NCI-H1092 treated with DMSO at 0.1 percent for 48 hours (cell line): ENCODE data around the gene PKNOX1.
"Not testable (repeated sequence)": the region's sequence is repeated elsewhere in the genome, so short reads cannot be mapped to it uniquely, and the experiment has no call there.

Experiments used
- DNase-seq: peaks from one replicate; lab custom pipeline; 2025; lab: John Stamatoyannopoulos, UW

PKNOX1 gene

GRCh38 chr21:42951193-42951592 lies 23.2 kb upstream of the PKNOX1 start:
- not testable (repeated sequence) for DNase-seq

GRCh38 chr21:42956824-42957630 lies 17.3 kb upstream of the PKNOX1 start:
- no peak for DNase-seq

GRCh38 chr21:42958122-42958521 lies 16.2 kb upstream of the PKNOX1 start:
- not testable (repeated sequence) for DNase-seq

GRCh38 chr21:42959728-42960127 lies 14.6 kb upstream of the PKNOX1 start:
- no peak for DNase-seq

GRCh38 chr21:42962380-42963007 lies 11.9 kb upstream of the PKNOX1 start:
- DNase-seq, result no peak

GRCh38 chr21:42964086-42964485 lies 10.3 kb upstream of the PKNOX1 start:
- DNase-seq, result no peak

GRCh38 chr21:42964546-42965210 lies 9.7 kb upstream of the PKNOX1 start:
- no peak for DNase-seq

- no peak for DNase-seq
These were observed 9.2 kb upstream of the PKNOX1 start for GRCh38 chr21:42965211-42965560.

- not testable (repeated sequence) for DNase-seq
These were observed 6.7 kb upstream of the PKNOX1 start for GRCh38 chr21:42967616-42968015.

GRCh38 chr21:42969193-42969600 lies 5.2 kb upstream of the PKNOX1 start:
- no peak for DNase-seq

GRCh38 chr21:42970946-42971653 lies 3.3 kb upstream of the PKNOX1 start:
- no peak for DNase-seq

GRCh38 chr21:42971897-42972275 lies 2.5 kb upstream of the PKNOX1 start:
- no peak for DNase-seq

- no peak for DNase-seq
These were observed 912 bp upstream of the PKNOX1 start for GRCh38 chr21:42973309-42973990.

- DNase-seq, result peak; percentile 78
These were observed 764 bp downstream of the PKNOX1 start for GRCh38 chr21:42974832-42975820.

GRCh38 chr21:42975886-42976608 lies 1.7 kb downstream of the PKNOX1 start:
- DNase-seq, result peak; percentile 31

- no peak for DNase-seq
These were observed 6.2 kb downstream of the PKNOX1 start for GRCh38 chr21:42980312-42981213.

GRCh38 chr21:42981214-42981523 lies 6.8 kb downstream of the PKNOX1 start:
- no peak for DNase-seq

- DNase-seq, result no peak
These were observed 7.5 kb downstream of the PKNOX1 start for GRCh38 chr21:42981862-42982261.

- DNase-seq, result peak; percentile 11
These were observed 8.7 kb downstream of the PKNOX1 start for GRCh38 chr21:42983103-42983502.
